Measurements from ENCODE around the gene APBA1.
"Not testable (repeated sequence)": the region's sequence is repeated elsewhere in the genome, so short reads cannot be mapped to it uniquely, and the experiment has no call there.

The APBA1 gene

DNA sequence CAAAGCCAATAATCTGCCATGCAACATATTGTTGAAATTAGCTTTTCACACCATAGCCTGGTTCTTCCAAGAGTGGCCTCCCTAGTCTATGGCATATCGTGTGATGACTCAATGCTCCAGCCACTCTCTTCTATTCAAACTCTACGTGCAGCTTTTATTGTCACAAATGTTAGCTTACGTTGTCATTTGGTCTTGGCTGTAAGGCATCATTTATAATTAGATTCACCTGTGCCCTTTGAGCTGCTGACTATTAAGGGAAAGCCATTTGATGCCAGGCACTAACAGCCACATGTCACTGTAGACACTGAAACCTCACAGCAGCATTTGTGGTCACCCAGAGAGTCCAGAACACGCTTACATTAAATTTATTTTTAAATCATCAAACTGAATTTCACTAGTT is 66.8 kb downstream of the APBA1 start:
- DNase-seq (ENCODE audit: low spot score): no peak

DNA sequence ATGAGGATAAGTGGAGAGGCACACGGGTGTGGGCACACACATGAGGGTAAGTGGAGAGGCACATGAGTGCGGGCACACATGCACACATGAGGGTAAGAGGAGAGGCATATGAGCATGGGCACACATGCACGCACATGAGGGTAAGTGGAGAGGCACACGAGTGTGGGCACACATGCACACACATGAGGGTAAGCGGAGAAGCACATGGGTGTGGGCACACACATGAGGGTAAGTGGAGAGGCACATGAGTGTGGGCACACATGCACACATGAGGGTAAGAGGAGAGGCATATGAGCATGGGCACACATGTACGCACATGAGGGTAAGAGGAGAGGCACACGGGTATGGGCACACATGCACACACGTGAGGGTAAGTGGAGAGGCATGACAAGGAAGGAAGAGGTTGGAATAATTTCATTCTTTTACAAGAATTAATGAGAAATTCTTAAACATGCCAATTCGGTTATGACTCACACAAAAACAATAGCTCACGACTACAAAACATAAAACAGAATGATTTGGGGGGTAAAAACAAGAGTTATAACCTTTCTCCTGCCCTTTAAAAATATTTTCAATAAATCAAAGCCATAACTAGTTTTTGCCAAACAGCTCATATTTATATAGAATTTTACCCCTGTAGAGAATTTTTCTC is 67.5 kb downstream of the APBA1 start:
- DNase-seq (ENCODE audit: low spot score): no peak

DNA sequence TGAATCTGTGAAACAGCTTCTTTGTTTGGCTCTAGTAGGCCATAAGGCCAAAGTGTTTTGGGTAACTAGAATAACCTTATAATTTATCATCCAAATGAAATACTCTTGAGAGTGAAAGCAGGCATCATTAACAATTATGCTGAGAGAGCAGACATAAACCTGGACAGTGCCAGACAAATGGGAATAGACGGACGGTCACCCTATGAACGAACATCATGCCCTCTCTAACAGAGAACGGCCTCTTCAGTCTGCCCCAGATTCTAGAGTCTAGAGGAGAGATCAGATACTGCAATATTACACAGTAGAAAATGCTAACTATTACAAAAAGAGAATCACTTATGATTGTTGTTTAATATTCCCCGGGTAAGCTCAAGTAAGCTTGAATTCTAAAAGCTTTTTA is 68.5 kb downstream of the APBA1 start:
- no peak for DNase-seq (ENCODE audit: low spot score)

DNA sequence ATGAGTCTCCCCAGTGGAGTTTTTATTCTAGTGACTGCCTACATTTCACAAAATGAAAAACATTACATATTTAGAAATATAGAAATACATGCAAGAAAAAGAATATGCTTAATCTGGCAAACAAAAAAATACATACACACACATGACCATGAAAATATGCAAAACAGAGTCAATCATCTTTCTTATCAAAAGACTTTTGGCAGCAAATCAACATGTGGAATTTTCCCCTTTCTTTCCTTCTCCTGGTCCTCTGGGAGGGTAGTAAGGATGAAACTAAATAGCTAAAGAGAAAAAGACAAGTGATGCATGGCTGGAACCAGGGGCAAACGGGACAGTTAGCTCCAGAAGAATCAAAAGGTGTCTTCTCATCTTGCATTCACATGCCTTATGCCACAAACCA is 69.4 kb downstream of the APBA1 start:
- DNase-seq (ENCODE audit: low spot score): no peak

DNA sequence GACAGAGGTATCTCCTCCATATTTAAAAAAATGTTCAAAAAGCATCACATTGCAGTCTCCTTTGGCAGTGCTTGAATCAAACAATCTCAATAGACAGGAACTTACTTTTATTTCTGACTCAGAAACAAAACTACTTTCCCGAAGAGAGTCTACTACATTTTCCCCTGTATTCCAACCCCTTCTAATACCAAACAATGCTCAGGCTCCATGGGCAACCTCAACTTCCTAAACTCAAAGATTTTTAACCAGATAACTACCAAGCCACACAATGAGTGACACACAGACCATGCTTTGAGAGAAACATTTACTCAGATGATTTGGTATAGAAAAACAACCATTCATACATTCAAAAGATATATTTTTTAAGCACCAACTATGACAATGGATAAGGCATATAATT is 70.5 kb downstream of the APBA1 start:
- DNase-seq (ENCODE audit: low spot score): no peak

DNA sequence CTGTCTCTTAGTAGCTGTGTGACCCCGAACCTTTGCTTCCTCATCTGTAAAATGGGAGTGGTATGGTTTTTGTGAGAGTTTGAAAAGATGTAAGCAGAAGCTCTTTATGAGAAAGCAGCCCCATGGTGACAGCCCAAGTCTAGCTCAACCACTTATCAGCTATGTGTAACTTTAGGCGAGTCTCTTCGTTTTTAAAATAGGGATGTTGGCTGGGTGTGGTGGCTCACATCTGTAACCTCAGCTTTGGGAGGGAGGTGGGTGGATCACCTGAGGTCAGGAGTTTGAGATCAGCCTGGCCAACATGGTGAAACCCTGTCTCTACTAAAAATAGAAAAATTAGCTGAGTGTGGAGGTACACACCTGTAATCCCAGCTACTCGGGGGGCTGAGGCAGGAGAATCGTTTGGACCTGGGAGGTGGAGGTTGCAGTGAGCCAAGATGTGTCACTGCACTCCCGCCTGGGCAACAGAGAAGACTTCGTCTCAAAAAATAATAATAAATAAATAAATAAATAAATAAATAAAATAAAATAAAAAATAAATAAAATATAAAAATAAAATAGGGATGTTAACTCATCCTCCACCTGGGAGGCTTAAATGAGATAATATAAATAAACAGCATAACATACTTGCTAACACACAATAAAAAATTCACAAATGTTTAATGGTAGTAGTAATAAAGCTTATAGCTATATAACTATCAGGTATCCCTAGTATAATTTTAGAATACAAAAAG is 71.7 kb downstream of the APBA1 start:
- no peak for DNase-seq (ENCODE audit: low spot score)

DNA sequence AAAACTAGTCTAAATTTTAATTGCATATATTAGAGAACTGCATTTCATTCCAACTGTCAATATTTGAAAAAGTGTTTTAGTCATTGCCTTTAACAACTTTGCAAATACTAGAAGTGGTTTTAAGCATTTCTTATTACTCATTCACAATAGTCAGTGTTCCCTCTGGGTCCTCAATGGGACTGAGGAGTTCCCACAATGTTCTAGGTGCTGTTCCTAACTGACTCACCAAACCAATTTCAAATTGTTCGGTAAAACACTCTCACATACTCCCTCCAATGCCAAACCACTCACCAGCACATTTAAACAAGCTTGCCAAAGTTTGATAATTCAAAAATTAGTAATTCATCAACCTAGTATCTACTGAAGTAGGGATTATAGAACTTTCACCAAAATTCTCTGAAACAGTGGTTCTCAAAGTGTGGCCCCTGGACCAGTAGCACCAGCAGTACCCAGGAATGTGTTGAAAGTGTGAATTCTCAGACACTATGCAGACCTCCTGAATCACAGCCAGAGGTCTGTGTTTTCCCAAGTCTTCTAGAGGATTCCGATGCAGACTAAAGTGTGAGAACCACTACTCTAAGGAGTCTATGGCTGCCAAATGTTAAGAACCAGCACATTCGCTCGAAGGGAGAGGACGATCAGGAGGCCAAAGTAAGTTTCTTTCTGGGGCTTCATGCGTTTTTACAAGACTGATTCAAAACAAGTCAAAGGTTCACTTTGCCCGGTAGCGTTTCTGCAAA is 72.8 kb downstream of the APBA1 start:
- no peak for DNase-seq (ENCODE audit: low spot score)

DNA sequence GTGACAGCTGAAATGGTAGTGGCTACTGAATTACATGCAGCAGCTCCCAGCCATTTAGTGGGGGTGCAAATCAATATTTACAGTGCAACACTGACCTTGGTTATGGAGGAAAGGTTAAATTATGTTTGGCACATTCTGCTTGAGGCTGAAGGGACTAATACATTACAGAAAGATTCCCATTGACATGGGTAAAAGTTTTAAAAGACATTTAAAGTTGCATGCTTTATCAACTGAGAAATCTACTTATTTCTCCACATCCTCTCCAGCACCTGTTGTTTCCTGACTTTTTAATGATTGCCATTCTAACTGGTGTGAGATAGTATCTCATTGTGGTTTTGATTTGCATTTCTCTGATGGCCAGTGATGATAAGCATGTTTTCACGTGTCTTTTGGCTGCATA is 75.3 kb downstream of the APBA1 start:
- not testable (repeated sequence) for DNase-seq (ENCODE audit: low spot score)

DNA sequence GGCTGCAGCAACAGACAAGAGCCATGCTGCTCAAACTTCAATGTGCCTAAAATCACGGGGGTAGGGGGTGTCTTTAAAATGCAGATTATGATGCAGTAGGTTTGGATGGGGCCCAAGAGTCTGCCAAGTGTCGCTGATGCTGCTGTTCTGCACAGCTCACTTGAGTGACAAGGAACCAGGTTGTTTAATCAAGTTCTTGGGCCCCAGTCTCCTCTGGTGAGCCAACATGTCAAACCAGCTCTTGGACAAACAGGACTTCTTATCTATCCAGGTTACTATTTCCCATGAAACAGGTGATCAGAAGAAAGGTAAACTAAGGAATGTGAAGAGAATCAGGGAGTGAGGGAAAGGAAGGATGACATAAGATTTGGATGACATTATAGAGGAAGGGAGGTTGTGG is 78.0 kb downstream of the APBA1 start:
- DNase-seq (ENCODE audit: low spot score): no peak

DNA sequence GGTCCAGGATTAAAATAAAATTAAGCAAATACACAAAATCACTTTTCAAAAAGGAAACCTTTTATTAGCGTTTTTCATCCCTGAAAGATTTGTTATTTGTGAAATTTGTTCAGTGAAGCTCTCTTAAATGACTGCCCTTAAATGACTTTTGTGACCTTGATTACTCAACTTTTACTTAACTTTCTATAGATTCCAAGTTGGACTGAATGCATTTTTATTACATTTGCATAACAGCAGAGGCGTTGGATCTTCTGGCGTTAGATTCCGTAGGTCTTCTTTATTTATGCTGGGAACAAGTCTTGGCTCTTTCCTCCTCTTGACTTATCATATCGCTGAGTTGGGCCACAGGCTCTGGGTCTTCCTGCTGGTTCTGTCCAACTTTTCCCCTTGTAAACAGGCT is 78.4 kb downstream of the APBA1 start:
- DNase-seq (ENCODE audit: low spot score): no peak

DNA sequence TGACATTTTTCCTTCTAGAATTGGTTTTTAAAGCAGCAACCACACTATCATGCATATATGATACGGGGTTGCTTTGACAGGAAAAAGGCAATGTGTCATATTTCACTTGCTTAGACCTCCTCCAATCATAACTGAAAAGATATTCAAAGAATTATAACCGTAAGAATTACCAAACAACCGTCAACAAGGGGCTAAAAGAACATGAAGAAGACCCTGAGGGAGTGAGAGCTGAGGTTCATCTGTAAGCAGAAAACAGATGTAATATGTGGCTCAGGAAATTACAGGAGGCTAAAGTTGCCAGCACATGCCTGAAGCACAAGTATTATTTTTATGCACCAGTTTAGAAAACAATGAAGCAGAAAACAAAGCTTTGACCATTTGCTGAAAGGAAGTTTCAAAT is 78.9 kb downstream of the APBA1 start:
- no peak for DNase-seq (ENCODE audit: low spot score)

DNA sequence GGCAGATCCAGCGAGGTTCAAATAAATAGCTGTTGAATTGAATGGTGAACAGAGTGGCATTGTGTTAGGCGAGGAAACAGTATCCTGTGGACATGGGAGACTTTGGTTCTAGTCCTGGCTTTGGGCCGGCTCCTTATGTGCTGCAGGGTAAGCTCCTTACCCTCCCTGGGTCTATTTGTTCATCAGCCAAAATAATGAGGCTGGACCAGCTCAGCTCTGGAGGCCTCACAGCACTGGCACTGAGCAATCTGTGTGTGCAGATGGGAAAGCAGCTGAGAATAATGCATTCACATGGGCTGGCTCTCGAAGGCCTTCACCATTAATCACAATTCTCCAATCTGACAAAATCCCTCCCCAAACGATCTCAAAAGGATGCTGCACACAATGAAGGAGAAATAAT is 81.9 kb downstream of the APBA1 start:
- no peak for DNase-seq (ENCODE audit: low spot score)

DNA sequence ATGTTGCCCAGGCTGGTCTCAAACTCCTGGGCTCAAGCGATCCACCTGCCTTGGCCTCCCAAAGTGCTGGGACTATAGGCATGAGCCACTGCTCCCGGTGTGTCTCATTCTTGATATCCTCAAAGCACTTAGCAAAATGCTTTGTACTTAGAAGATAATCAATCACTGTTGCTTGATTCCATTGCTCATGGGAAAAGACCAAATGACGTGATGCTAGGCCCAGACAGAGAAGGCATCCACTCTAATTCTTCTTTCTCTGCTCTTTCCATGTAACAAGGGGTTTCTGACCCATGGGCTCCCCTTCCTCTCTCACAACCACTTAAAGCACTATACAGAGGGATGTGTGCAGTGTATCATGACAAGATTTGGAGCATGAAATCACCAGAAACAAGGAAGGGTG is 83.0 kb downstream of the APBA1 start:
- DNase-seq (ENCODE audit: low spot score): no peak

DNA sequence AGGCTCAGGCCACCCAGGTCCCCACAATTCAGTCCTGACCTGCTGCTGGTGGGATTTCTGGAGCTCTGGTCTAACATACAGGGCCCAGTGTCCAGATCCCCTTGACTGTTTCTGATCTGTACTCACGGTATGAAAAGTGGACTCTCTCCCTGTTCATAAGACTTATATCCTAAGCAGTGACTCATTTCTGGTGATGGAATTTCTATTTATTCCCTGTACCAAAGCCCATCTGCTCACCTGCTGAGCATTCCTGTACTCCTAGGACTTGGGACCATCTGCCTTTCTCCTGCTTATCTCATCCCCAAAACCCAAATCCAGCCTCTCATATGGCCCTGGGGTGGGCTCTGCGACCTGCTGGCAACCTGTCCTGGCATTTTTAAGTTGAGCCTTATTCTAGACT is 86.6 kb downstream of the APBA1 start:
- no peak for DNase-seq (ENCODE audit: low spot score)

DNA sequence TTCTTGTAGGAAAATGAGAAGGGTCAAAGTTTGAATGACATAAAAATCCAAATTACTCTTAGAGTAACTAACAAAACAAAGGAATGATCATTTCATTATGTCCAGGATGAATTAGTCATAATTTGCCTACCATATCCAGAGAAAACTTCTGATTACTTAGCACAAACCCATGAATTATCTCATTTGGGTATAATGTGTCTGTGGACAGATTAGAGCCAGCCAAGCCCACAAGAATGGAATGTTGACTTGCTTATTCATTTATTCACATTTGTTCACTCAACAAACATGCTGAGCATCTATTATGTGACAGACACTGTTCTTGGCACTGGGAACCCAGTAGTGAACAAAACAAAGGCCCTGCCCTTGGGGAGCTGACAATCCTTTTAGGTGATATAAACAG is 87.4 kb downstream of the APBA1 start:
- no peak for DNase-seq (ENCODE audit: low spot score)

DNA sequence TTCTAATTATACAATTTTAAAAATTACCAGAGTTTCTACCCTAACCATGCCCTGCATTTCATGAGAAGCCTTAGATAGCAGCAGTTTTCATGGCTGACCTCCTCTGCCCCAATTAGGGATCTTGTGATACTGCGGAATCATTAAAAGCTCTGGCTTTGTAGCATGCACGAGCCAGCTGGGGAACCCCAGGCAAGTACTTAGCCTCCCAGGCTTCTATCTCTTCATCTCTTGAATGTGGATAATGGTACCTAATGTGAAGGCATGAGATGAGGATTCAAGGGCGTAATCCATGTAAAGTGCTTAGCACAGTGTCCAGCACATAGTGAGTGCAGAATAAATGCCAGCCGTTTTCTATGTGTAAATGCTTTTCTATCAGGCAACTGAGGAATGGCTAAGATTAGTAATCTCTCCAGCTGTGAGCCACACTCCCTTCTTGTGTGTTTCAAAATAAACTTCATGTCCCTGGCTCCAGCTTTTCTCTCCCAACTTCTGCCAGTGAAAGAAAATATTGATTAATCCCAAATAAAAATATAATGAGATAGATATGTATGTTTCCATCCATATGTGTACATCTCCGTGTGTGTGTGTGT is 88.4 kb downstream of the APBA1 start:
- DNase-seq (ENCODE audit: low spot score): no peak

DNA sequence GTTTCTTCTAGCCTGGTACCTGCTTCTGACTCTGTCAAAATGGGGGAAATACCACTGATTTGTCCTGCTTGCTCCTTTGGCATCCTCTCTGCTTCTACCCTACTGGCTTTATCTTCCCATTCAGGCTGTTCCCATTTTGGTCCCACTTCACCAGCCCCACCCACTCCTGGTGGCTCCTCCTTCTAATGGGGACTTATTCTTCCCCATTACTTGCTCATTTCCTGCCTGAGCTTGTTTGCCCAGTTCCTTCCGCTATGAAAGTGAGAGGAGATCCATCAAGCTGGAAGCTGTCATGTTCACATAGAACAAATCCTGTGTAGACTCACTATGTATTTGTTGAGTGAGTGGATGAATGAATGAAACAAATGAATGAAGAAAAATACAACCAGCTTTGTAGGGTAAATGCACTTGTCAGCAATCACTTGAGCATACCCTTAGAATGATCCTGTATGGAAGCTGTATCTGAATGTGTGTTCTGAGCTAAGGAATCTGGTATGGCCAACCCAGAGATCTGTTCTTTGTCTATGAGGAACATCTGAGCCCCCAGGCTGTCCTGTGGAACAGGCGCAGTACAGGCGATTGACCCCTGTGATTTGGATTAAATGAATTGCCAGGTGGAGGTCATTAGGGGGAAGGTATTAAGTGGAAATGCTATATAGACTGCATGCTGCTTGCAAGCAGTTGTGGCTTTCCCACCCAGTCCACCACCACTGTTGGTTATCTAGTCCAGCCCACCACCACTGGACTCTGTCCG is 89.5 kb downstream of the APBA1 start:
- DNase-seq (ENCODE audit: low spot score): no peak

DNA sequence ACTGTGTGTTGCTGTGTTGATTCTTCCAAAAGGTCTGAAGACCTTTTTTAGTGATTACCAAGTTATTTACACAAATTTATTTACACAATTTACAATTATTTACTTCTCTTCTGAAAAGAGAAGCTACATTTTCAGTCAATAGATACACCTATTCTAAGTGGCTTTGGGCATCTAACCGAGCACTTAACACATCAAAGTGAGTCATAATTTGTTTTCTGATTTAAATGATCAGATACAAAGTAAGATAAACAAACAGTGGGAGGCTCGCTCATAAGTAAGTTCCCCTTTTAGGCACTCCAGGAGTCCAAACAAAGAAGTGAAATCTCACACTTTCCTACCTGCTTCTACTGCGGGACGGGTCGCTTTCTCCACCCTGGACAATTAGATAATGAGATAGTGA is 90.2 kb downstream of the APBA1 start:
- DNase-seq (ENCODE audit: low spot score): no peak

DNA sequence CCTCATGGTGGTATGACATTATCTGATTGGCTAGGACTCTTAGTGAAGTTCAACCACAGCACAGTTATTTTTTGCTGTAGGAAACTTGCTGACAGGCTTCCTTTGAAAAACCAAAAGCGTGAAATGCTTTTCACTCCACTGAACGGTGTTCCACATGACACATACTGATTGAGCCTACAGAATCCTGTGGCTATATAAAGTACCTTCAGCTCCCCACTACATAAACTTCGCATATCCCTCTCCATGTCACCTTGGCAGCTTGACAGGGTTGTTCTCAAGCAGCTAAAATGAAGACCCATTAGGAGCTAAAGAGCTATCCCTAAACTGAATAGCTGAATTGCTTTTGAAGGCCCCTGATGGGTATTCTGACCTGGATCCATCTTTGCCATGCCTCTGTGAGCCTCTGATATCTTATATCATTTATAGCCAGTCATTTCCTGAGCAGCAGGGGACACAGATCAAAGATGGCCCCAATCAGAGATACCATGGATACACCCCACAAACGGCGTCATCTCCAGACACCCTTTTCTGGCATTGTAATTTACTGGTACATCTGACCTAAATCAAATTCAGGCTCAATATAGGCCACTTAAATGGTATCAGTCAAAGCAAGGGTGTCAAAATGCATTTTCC is 91.5 kb downstream of the APBA1 start:
- no peak for DNase-seq (ENCODE audit: low spot score)

DNA sequence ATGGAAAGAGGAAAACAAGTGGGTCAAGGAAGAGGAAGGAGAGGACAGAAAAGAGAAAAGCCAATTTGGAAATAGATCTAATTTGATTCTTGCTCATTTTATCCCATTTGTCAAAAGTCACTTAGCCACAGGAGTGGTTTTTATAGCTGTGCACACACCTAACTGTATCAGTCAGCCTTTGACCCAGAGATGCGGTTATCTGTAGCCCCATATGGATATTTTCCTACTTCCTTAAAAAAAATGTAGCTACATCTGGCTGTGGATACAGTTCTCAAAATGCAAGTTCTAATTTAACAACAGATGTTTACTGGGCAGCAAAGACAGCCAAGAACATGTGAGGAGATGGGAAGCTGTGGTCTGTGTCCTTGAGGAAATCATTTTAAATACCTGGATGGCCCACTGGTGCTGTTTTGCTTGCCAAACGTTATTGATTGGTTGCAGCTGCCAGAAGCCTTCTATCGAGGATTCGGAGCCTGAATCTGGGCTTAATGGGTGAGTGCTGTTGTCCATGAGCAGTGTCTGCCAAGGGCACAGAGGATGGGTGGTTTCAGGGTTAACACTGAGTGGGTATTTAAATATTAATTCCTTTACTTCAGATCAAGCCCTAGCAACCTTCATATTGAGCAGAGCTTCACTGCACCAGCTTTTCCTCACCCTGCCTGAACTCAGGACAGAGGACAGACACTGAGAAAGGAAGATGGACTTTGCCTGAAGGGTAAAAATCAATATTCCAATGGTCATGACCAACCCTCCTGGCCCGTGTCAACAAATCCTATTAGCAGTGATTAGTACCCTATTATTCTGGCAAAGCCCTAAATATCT is 92.2 kb downstream of the APBA1 start:
- no peak for DNase-seq (ENCODE audit: low spot score)
